AG09319 (cell line): ENCODE results near the gene OGFOD3.

ENCODE experiments used
- DNase-seq: peaks from one replicate; pipeline ENCODE4 v3.0.0-alpha.2; 2010; ENCODE audit warnings: low read depth; ENCODE audit errors: extremely low read depth
- CTCF ChIP-seq: IDR thresholded peaks from 2 replicates; pipeline ENCODE4 v1.5.1; 2011; ENCODE audit warnings: low read depth, mild to moderate bottlenecking, inconsistent platforms, low read length, moderate library complexity

OGFOD3 gene

GRCh38 chr17:82444284-82444893 lies 26.0 kb upstream of the OGFOD3 start:
- DNase-seq = no peak
- no peak for TF ChIP-seq CTCF

DNA sequence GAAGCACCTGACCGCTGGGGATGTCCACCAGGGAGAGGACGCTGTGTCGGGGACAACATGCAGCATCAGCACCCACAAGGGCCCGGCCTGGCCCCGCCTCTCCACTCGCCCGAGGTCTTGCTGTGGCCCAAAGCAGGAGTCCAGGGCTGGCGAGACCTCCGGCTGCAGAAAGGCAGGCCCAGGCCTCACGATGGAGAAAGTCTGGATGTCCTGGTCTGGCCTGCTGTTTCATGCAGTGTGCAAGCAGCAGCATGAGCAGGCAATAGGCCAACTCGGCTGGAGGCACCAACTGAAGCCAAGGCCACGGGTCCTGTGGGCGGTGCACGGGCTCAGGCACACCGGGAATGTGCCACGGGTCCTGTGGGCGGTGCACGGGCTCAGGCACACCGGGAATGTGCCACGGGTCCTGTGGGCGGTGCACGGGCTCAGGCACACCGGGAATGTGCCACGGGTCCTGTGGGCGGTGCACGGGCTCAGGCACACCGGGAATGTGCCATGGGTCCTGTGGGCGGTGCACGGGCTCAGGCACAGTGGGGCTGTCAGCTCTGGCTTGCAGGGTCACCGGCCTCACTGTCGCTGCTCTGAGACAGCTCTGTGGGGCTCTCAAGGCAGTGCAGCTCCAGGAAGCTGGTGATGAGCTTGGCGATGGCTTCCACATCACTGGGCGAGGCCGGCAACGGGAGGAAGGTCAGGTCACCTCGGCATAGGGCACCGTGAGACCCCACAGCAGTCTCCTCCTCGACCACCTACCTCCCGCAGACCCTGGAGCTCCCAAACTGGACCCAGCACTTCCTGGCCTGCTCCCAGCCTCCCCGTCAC lies 25.3 kb upstream of the OGFOD3 start:
- DNase-seq = no peak
- TF ChIP-seq CTCF = no peak

DNA sequence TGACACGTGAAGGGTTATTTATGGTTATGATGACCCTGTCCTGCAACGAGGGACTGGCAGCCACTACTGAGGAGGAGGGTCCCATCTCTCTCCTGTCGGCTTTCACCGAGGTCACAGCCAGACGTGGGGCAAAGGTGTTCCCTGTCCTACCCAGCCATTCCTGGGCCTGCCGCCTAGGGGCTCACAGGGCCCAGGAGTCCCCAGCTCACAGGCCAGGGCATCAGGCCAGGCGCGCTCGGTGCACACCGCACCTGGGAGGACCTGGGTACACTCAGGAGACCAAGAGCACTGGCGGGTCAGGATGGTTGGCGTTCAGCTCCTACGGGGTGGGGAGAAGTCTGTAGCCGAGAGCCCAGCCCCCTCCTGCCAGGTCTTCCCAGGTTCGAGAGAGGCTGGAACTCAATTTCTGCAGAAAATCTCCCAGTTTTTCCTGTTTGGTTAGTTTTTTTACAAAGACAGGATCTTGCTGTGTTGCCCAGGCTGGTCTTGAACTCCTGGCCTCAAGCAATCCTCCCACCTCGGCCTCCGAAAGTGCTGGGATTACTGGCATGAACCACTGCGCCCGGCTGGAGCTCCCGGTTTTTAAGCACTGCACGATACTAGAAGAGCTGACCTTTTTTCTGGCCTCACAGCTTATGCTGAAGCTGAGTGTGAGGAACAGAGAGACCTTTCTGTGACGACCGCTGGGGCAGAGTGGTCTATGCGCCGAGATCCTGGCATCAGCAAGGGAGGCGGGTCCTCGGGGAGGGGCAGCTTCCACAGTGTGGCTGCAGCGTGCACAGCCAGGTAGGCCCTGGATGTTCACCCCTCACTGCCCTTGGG lies 24.5 kb upstream of the OGFOD3 start:
- no peak for DNase-seq
- no peak for TF ChIP-seq CTCF

GRCh38 chr17:82441691-82442487 lies 23.5 kb upstream of the OGFOD3 start:
- no peak for DNase-seq
- TF ChIP-seq CTCF = no peak

DNA sequence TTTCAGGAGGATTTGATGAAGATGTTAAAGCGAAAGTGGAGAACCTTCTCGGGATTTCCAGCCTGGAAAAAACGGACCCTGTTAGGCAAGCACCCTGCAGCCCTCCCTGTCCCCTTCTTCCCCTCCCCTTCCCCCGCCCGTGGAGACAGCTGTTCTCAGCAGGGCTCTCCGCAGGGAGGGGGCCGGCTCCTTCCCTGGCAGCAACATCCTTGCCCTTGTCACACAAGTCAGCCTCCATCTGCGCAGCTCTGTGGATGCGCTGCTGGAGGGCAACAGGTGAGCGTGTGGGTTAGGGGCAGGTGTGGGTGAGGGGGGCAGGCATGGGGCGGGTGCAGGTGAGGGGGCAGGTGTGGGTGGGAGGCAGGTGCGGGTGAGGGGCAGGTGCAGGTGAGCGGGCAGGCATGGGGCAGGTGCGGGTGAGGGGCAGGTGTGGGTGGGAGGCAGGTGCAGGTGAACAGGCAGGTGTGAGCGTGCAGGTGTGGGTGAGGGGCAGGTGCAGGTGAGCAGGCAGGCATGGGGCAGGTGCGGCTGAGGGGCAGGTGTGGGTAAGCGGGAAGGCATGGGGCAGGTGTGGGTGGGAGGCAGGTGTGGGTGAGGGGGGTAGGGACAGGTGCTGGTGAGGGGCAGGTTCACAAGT lies 22.7 kb upstream of the OGFOD3 start:
- no peak for TF ChIP-seq CTCF
- no peak for DNase-seq

DNA sequence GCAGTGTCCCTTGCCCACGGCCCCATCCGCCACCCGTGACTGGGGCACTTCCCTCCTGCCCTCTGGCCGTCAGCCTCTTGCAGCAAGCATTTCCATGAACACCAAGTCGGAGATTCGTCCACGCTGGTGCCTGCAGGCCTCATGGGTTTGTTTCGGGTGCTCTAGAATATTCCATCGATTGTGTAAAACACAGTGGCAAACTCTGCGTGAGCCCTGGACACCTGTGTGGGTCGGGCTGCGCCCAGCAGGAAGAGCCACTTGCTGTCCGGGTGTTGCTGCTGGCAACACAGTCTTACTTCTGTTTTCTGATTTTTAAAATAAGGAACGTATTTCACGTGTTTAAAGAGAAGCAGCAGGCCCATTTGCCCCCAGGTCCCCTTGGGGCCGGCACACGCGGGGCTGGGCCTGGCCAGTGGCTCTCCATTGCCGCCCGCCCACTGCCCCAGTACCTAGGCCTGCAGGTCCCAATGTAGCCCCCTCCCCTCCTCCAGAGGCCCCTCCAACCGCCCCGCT lies 22.1 kb upstream of the OGFOD3 start:
- TF ChIP-seq CTCF = no peak
- no peak for DNase-seq
